GM12891 (cell line): Measurements from ENCODE around the gene HAUS5.

Experiments
- POLR2A ChIP-seq: IDR thresholded peaks from 2 replicates; pipeline ENCODE4 v1.6.1; 2011; ENCODE audit warnings: low read depth, low read length, control low read depth
- POLR2AphosphoS5 ChIP-seq: IDR thresholded peaks from 2 replicates; pipeline ENCODE4 v1.6.1; 2011; ENCODE audit warnings: low read depth, low read length, control low read depth
- TAF1 ChIP-seq: IDR thresholded peaks from 2 replicates; pipeline ENCODE4 v1.6.1; 2011; ENCODE audit warnings: low read depth, low read length, control low read depth

DNA sequence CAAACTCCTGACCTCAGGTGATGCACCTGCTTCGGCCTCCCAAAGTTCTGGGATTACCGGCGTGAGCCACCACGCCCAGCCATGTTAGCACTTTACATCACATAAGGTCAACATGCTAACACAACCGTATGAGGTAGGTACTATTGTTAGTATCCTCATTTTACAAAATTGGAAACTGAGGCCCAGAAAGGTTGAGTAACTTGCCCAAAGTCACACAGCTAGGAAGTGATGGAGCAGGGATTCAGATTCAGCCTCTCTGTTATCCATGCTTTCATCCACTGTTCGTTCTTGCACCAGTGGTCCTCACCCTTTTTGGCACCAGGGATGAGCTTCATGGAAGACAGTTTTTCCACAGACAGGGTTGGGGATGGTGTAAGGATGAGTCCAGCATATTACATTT lies 44.2 kb downstream of the HAUS5 start:
- no peak for TF ChIP-seq POLR2AphosphoS5
- TF ChIP-seq POLR2A = no peak
- no peak for TF ChIP-seq TAF1
